Activated T-cell treated with anti-CD3 and anti-CD28 coated beads, Interleukin-2, amount 50 U/mL, for 1 hour (primary cell): ENCODE measurements around the gene C4orf50.
"Not testable (repeated sequence)": the region's sequence is repeated elsewhere in the genome, so short reads cannot be mapped to it uniquely, and the experiment has no call there.

ENCODE experiments used
- DNase-seq: peaks from one replicate; pipeline ENCODE4 v3.0.0-alpha.2; 2020

Gene C4orf50

GRCh38 chr4:5964030-5964429 lies 54.2 kb downstream of the C4orf50 start:
- DNase-seq = no peak

DNA sequence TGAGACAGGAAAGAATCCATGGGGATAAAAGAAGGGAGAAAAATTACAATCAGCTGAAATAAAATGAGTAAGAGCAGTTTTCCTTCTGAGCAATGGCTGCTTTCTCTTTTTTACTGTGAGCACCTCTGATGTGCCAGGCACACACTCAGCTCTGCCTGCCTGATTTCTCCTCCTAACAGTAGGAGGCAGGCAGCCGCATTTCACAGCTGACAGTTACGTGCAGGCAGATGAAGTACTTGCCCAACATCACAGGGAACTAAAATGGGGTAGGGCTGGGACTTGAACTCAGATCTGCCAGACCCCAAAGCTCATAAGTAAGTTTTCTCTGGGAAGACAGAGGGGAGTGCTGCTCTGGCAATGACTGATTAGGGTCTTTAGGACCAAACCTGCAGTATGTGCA lies 54.6 kb downstream of the C4orf50 start:
- no peak for DNase-seq

DNA sequence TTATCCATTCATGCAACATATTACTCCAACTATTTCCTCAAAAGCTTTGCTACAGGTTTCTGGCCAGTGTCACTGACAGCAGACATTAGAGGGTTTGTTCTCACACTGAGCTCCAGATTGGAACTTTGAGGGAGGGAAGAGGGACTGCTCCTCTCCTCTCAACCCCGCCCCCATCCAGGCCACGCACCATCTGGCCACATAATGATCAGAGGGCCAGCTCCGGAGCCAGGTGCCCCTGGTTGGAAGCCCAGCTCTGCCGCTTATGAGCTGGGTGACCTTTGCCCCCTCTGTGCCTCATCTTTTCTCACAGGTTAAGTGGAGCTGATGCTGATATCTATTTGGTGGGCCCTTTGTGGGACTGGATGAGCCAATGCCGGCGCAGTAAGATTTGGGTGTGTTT lies 55.8 kb downstream of the C4orf50 start:
- DNase-seq = no peak

- DNase-seq = no peak
Observed at GRCh38 chr4:5960252-5960880, 57.9 kb downstream of the C4orf50 start.

- DNase-seq = no peak
Observed at GRCh38 chr4:5959211-5959982, 58.8 kb downstream of the C4orf50 start.

- DNase-seq = no peak
Observed at GRCh38 chr4:5958199-5958735, 60.0 kb downstream of the C4orf50 start.

- DNase-seq = no peak
Observed at GRCh38 chr4:5957076-5957475, 61.2 kb downstream of the C4orf50 start.

DNA sequence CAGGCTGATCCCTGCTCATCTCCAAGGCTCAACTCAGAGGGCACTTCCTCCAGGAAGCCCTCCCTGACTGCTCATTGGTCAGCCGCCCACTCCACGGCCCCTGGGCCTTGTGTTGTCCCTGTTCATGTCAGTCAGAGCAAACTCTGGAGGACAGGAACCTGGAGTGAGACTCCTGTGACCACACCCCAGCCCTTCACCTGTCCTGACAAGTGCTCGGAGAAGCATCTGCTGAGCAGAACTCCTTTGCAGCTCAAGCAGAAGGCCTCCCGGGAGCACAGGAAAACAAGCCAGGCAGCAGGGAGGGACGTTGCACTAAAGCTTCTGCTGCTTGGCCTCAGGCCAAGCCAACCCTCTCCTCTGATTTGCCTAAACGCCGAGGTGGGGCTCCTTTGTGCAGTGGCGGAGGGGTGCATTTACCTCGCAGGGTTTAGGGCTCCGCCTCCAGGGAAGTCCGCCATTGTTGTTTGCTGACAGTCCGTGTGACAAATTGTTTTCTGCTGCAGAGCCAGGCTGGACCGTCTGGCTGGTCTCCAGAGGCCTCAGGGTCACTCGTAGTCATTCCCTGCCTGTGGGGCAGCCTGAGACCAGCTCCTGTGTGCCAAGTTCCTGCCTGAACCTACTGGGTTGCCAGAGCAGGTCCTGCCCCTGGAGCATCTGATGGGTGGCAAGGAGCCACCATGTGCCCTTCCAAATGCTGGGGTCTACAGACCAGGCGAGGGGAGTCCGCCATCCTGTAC lies 61.8 kb downstream of the C4orf50 start:
- no peak for DNase-seq

DNA sequence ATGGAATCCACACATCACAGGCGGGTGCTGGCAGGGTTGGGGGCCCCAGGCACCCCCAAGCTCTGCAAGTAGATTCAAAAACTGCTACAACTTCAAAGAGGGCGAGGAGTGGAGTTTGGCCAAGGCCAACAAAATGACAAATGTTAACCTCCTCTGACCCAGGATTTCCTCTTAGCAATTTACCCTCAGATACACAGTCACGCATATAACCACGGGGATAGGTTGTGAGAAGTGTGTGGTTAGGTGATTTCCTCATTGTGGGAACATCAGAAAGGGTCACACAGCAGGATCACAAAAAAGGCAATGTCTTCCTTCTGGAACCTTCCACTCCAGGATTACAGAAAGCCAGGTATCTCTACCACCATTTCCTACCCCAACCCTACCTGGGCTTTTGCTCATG lies 62.4 kb downstream of the C4orf50 start:
- DNase-seq = no peak

- DNase-seq = no peak
Observed at GRCh38 chr4:5955201-5955821, 62.9 kb downstream of the C4orf50 start.

DNA sequence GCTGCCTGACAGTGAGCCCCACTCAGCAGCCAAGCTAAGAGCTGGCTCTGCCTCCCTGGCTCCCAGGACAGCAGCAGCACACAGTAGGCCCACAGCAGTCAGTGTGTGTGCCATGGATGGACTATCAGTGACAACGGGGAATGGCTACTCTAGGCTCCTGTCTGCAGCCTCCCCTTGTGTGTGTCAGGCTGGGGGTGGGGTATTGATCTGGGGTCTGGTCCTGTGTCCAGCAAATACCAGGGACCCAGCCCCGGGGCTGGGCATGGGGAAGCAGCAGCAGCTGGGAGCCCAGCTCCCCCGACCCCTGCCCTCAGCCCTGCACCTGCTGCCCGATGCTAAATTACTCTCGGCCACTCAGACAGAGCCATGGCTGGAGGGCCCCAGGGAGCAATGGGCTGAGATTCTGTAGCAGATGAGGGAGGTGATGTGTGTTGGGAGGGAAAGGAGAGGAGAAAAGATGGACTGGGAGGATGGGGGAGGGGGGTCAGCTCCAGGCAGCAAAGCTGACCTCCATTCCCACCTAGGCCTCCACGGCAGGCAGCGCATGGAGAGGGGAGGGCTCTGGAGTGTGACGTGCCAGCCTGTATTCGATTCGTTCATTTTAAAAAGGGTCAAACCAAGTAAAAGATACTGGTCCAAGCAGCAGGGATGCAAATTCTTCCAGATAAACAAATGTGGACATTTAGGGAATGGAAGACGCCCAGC lies 64.0 kb downstream of the C4orf50 start:
- no peak for DNase-seq

DNA sequence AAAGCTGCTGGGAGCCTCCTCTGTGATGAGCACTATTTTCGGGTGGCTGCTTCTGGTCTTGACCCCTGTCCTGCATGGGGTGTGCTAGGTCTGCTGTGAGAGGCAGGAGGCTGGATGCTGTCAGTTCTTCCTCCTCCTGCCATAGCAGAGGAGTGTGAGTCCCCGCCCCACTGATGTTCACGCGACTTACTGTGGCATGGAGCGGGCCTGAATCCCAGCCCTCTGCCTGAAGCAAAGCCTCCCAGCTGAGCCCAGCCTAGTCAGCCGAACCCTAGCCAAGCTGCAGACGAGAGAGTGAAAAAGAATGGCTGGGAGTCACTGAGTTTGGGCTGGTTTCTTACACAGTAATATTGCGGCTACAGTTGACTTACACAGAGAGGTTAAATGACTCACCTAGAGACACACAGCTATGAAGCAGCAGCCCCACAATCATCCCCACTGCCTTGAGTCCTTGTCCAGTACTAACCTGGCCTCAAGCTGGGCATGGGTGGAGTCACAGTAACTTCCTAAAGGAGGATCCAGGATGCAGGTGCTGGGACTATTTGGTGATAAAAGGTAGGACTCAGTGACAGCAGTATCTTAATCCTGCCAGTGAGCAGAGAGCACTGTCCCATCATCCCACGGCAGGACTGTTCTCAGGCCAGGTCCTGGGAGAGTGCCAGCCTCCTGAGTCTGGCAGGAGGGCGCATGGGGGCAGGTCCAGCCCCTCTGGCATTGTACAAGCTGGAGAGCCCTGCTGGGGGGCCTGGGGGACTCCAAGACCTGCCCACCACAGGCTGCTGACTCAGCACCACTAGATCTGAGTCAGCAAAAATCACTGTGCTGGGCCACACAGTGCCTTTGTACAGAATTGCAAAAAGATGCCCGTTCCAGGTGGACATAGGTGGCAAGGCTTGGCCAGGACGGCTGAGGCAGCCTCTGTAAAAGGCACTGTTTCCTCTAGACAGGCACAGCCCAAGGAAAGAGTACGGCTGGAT lies 65.0 kb downstream of the C4orf50 start:
- no peak for DNase-seq

- DNase-seq = no peak
Observed at GRCh38 chr4:5952286-5952974, 65.8 kb downstream of the C4orf50 start.

- not testable (repeated sequence) for DNase-seq
Observed at GRCh38 chr4:5946653-5947052, 71.6 kb downstream of the C4orf50 start.

DNA sequence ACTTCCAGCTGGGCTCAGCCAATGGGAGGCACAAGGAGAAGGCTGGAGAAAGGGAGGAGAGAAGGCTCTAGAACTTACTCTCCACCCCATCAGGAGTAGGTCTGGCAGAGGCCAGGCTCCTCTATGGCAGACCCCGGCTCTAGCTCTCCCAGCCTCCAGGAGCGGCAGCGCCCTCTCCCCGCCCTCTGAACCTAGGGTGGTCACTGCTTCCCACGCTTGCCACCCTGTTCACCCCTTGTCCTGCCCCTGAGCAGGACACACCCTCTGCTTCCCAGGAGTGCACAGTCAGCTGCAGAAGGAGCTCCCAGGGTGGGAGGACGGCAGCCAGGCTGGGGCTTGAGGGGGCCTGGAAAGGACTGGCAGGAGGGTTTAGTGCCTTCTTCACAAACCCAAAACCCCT lies 72.3 kb downstream of the C4orf50 start:
- no peak for DNase-seq

DNA sequence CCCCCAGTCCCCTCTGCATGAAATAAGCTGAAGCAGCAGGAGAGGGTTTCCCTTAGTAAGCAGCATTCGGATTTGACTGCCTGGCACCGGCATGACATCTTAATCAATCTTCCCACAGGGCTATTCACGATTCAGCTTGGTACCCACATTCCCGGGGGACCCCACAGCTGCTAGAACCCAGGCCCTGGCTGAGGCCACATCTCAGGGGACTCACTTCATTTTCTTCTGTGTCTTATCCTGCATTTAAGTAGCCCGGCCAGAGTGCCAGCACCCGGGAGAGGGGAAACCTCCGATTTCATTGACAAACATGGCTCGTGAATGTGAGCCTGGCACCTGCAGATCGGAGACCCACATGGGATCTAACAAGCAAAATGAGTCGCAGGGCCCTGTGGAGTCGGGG lies 73.1 kb downstream of the C4orf50 start:
- DNase-seq = no peak

DNA sequence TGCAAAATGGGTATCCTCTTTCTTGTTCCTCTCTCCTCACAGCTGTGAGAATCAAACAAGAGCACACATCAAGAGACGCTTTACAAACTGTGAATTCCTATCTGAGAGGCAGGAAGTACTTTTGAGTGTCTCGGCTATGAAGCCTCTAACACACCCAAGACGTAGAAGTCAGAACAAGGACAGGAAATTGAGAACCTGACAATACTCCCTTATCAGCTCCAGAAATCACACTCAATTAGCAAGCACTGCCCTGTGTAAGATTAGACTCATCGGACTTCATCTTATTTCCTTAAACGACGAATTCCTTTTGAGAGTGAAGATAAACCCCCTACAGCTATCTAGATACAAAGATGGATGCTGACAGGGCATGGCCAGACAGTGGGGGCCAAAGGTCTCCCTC lies 74.7 kb downstream of the C4orf50 start:
- DNase-seq = no peak

GRCh38 chr4:5942947-5943346 lies 75.3 kb downstream of the C4orf50 start:
- no peak for DNase-seq

GRCh38 chr4:5941601-5942000 lies 76.6 kb downstream of the C4orf50 start:
- DNase-seq = no peak

DNA sequence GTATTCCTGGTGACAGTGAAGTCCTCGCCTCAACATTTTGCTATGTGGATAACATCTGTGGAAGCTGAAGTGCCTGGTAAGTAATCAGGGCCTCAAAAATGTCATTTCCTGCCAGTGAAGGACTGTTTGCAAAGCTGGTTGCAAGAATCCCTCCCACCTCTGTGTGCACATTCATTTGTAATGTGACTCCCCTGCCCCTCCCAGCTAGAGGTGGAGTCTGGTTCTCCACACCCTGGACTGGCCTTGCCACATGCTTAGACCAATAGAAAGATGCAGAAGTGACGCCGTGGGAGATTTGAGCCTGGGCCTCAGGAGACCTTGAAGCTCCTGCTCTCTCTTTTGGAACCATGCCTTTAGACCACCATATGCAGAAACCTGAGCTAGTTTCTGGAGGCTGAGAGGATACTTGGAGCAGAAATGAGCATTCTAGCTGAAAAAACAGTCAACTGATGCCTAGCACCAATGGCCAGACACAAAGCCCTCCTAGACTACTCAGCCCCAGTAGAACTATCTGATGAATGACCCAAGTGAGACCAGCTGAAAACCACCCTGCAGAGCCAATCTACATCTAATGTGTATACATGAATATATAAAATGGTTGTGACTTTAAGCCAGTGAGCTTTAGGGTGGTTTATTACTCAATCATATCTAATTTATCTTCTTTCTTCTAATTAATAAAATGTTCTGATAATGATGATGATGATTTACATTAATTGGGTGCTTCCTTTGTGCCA lies 77.6 kb downstream of the C4orf50 start:
- DNase-seq = no peak
